Measurements from ENCODE around the gene DNLZ. TPM values are rescaled to one million over a fixed set of nuclear protein-coding genes. Genes with fewer than 3 reads are reported as not detected.
A peak's percentile ranks its signal among the peaks of the same experiment; 100 is the strongest.

Gene DNLZ
- total and polyA plus RNA-seq, 2 donors (not counting 1 experiment from before 2014, with no cell fraction given) = 23.0 to 42.0 TPM

GRCh38 chr9:136403915-136404800 lies 40.6 kb upstream of the DNLZ start:
- ChIA-PET POLR2A (interaction anchor here (0.9 to 1.3 kb wide), 2 partner anchors 11 to 41 kb away, joined by 3 to 4 read pairs; partner anchors contain the start of gene DNLZ), CTCF (no interaction called here)
- Histone ChIP-seq H4K20me1 (ENCODE audit: control insufficient read depth, insufficient read depth, low read length, poor library complexity, severe bottlenecking) (peaks cover 12% of the 10 kb centered on the region), H3K27me3 (replicated peaks in 1 of 4; ENCODE audit: control extremely low read depth in 1 of 4, control insufficient read depth in 3 of 4, insufficient read depth in 4 of 4, low read length in 3 of 4) (no peaks in the 10 kb centered on the region), H3K4me3 (ENCODE audit: control extremely low read depth in 1 of 5, extremely low read depth in 1 of 5, insufficient read depth in 1 of 5, low read depth in 2 of 5, low read length in 4 of 5) (peak overlapping the region in 1 of 5 experiments; percentile 2), H3K36me3 (replicated peaks in 1 of 2; ENCODE audit: control extremely low read depth in 1 of 2, control insufficient read depth in 1 of 2, extremely low read depth in 1 of 2, insufficient read depth in 2 of 2, low read length in 1 of 2) (peaks cover 0 to 28% of the 10 kb centered on the region in 2 experiments), H3K9ac (ENCODE audit: low read length) (no peak overlapping the region), H3K9me3 (ENCODE audit: control extremely low read depth in 1 of 3, control insufficient read depth in 2 of 3, insufficient read depth in 1 of 3, low read length in 2 of 3) (no peaks in the 10 kb centered on the region), H3K79me2 (ENCODE audit: control insufficient read depth, insufficient read depth, low read length) (peaks cover 44% of the 10 kb centered on the region), H3K27ac (ENCODE audit: low read length in 2 of 2) (peak overlapping the region; percentile 58 to 73), H3K4me1 (ENCODE audit: control insufficient read depth in 2 of 2, insufficient read depth in 2 of 2, low read length in 2 of 2) (peaks cover 40 to 50% of the 10 kb centered on the region in 2 donors), H2AFZ (ENCODE audit: insufficient read depth, low read depth, low read length, poor library complexity, severe bottlenecking) (no peak overlapping the region), H3K4me2 (replicated peaks; ENCODE audit: low read depth, low read length, poor library complexity, severe bottlenecking) (peak overlapping the region; percentile 70)
- Mint-ChIP-seq H3K27me3 (no peaks in the 10 kb centered on the region), H3K9me3 (ENCODE audit: insufficient read depth) (no peaks in the 10 kb centered on the region), H3K4me3 (peak overlapping the region; percentile 49), H3K27ac (peak overlapping the region; percentile 87), H3K4me1 (peaks cover 50% of the 10 kb centered on the region)
- 59% methylated on average over 32 of the region's 32 CpGs for WGBS (ENCODE audit: insufficient coverage)
- DNase-seq (peak; percentile 48), ATAC-seq (ENCODE audit: low read depth) (no peak)
- intact Hi-C loops (cut with micrococcal nuclease) = loop anchor here (5.0 kb wide), 1 partner anchor 162 kb away; no protein-coding TSS in a partner anchor
- TF ChIP-seq EZH2 (IDR thresholded peaks at IDR 0.05; ENCODE audit: borderline replicate concordance, insufficient read depth, low read depth, low read length, poor library complexity, severe bottlenecking) (no peak), CTCF (IDR thresholded peaks at IDR 0.05) (no peak)

- peak overlapping the region in 1 of 5 experiments; percentile 2 for H3K4me3 ChIP-seq (ENCODE audit: control extremely low read depth in 1 of 5, extremely low read depth in 1 of 5, insufficient read depth in 1 of 5, low read depth in 2 of 5, low read length in 4 of 5)
Observed at GRCh38 chr9:136403538-136403914, 40.0 kb upstream of the DNLZ start.

More at GRCh38 chr9:136403538-136403914, 40.0 kb upstream of the DNLZ start:
- peak overlapping the region; percentile 49 for H3K4me3 Mint-ChIP-seq
- H3K4me1 Mint-ChIP-seq = peaks cover 50% of the 10 kb centered on the region
- intact Hi-C loops (cut with micrococcal nuclease) = loop anchor here (5.0 kb wide), 1 partner anchor 161 kb away; no protein-coding TSS in a partner anchor
- H3K27me3 ChIP-seq (replicated peaks in 1 of 4; ENCODE audit: control extremely low read depth in 1 of 4, control insufficient read depth in 3 of 4, insufficient read depth in 4 of 4, low read length in 3 of 4) = no peaks in the 10 kb centered on the region
- H3K9ac ChIP-seq (ENCODE audit: low read length) = no peak overlapping the region
- POLR2A ChIA-PET = interaction anchor here (0.9 to 1.3 kb wide), 2 partner anchors 11 to 40 kb away, joined by 3 to 4 read pairs; partner anchors contain the start of gene DNLZ
- H3K27ac Mint-ChIP-seq = peak overlapping the region; percentile 87
- H3K9me3 Mint-ChIP-seq (ENCODE audit: insufficient read depth) = no peaks in the 10 kb centered on the region
- H2AFZ ChIP-seq (ENCODE audit: insufficient read depth, low read depth, low read length, poor library complexity, severe bottlenecking) = peak overlapping the region; percentile 10
- peaks cover 0 to 28% of the 10 kb centered on the region in 2 experiments for H3K36me3 ChIP-seq (replicated peaks in 1 of 2; ENCODE audit: control extremely low read depth in 1 of 2, control insufficient read depth in 1 of 2, extremely low read depth in 1 of 2, insufficient read depth in 2 of 2, low read length in 1 of 2)
- peaks cover 18% of the 10 kb centered on the region for H4K20me1 ChIP-seq (ENCODE audit: control insufficient read depth, insufficient read depth, low read length, poor library complexity, severe bottlenecking)
- TF ChIP-seq CTCF (IDR thresholded peaks at IDR 0.05) (no peak), EZH2 (IDR thresholded peaks at IDR 0.05; ENCODE audit: borderline replicate concordance, insufficient read depth, low read depth, low read length, poor library complexity, severe bottlenecking) (no peak)
- DNase-seq (peak; percentile 82), ATAC-seq (ENCODE audit: low read depth) (peak; percentile 57)
- H3K27ac ChIP-seq (ENCODE audit: low read length in 2 of 2) = peak overlapping the region; percentile 58 to 73
- WGBS (ENCODE audit: insufficient coverage) = 5% methylated on average over 4 of the region's 5 CpGs
- H3K27me3 Mint-ChIP-seq = no peaks in the 10 kb centered on the region
- H3K4me2 ChIP-seq (replicated peaks; ENCODE audit: low read depth, low read length, poor library complexity, severe bottlenecking) = peak overlapping the region; percentile 70
- peaks cover 40 to 50% of the 10 kb centered on the region in 2 donors for H3K4me1 ChIP-seq (ENCODE audit: control insufficient read depth in 2 of 2, insufficient read depth in 2 of 2, low read length in 2 of 2)
- H3K79me2 ChIP-seq (ENCODE audit: control insufficient read depth, insufficient read depth, low read length) = peaks cover 44% of the 10 kb centered on the region
- CTCF ChIA-PET = no interaction called here
- H3K9me3 ChIP-seq (ENCODE audit: control extremely low read depth in 1 of 3, control insufficient read depth in 2 of 3, insufficient read depth in 1 of 3, low read length in 2 of 3) = no peaks in the 10 kb centered on the region
